ENCODE results near the gene UMODL1. TPM values are rescaled to one million over a fixed set of nuclear protein-coding genes. Genes with fewer than 3 reads are reported as not detected.

UMODL1 gene
- total RNA-seq, 2 experiments from 2014 or later, result 0.42 to 0.49 TPM

DNA sequence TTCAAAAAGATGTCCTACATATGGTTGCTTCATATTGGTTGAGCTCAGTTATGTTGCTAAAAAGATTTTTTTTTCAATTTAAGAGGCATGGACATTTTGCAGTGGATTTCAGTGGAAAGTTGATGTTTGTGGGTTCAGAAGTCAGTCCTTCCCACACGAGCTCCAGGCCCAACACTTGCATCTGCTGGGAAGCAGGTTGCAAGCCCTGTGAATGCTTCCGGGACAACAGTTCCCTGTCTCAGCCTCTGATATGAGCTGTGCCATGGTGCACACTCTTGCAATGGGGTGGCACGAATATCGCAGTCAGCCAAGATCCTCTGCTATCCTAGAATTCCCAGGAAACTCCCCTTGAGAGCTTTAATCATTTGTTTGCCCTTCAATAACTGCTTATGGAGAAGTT, 117.5 kb downstream of the UMODL1 start:
- no peaks in the 10 kb centered on the region for H3K27me3 Mint-ChIP-seq
- H3K4me1 ChIP-seq (ENCODE audit: insufficient read depth, low read length), result peaks cover 89% of the 10 kb centered on the region
- H3K27me3 ChIP-seq (ENCODE audit: control insufficient read depth in 1 of 2, insufficient read depth in 2 of 2, low read length in 2 of 2), result no peaks in the 10 kb centered on the region
- POLR2A ChIA-PET, result interaction anchor here (0.8 to 3.3 kb wide), 8 partner anchors 10 to 215 kb away, joined by 3 to 32 read pairs (median 6); partner anchors contain the start of genes ABCG1 and UBASH3A
- no peak for ATAC-seq (ENCODE audit: poor library complexity)
- H3K36me3 Mint-ChIP-seq (ENCODE audit: low read depth), result no peaks in the 10 kb centered on the region
- H3K27ac Mint-ChIP-seq, result no peak overlapping the region
- TF ChIP-seq, protein P1, sequence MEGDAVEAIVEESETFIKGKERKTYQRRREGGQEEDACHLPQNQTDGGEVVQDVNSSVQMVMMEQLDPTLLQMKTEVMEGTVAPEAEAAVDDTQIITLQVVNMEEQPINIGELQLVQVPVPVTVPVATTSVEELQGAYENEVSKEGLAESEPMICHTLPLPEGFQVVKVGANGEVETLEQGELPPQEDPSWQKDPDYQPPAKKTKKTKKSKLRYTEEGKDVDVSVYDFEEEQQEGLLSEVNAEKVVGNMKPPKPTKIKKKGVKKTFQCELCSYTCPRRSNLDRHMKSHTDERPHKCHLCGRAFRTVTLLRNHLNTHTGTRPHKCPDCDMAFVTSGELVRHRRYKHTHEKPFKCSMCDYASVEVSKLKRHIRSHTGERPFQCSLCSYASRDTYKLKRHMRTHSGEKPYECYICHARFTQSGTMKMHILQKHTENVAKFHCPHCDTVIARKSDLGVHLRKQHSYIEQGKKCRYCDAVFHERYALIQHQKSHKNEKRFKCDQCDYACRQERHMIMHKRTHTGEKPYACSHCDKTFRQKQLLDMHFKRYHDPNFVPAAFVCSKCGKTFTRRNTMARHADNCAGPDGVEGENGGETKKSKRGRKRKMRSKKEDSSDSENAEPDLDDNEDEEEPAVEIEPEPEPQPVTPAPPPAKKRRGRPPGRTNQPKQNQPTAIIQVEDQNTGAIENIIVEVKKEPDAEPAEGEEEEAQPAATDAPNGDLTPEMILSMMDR (IDR thresholded peaks at IDR 0.05), result no peak
- intact Hi-C loops (cut with DNase I, micrococcal nuclease), result loop anchor here (1.0 to 5.0 kb wide), 5 partner anchors 11 to 46 kb away; no protein-coding TSS in a partner anchor
- H3K36me3 ChIP-seq (ENCODE audit: insufficient read depth, low read length), result no peaks in the 10 kb centered on the region
- CTCF ChIA-PET, result interaction anchor here (1.0 to 2.4 kb wide), 4 partner anchors 39 to 70 kb away, joined by 4 to 11 read pairs (median 8); no protein-coding TSS in a partner anchor
- no peak for DNase-seq
- H3K9me3 Mint-ChIP-seq, result peaks cover 6% of the 10 kb centered on the region
- H3K4me3 Mint-ChIP-seq, result peak overlapping the region; percentile 74
- H3K9me3 ChIP-seq (ENCODE audit: control insufficient read depth in 1 of 2, insufficient read depth in 1 of 2, low read length in 2 of 2), result peaks cover 0 to 3% of the 10 kb centered on the region in 2 experiments
- H3K4me1 Mint-ChIP-seq (ENCODE audit: low read depth), result peaks cover 79% of the 10 kb centered on the region
- H3K27ac ChIP-seq (ENCODE audit: low read depth in 1 of 2, low read length in 2 of 2), result peak overlapping the region; percentile 83 to 88
- H3K4me3 ChIP-seq (ENCODE audit: low read length), result peak overlapping the region; percentile 21

DNA sequence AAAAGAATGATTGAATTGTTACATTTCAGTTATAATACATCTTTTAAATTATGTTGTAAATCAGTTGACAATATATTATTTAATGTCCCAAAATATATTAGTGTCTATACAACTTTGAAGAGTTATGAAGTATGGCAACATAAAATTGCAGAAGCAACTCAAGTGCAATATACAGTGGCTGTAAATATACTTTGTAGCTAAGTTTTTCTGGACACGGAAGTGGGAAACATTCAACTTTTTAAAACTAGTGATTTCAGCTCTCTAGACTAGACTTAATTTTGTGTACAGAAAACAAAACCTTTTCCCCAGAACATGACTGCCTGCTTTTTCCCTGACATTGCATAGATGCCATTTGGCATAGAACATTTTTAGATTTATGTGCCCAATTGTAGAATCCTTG, 118.3 kb downstream of the UMODL1 start:
- peak overlapping the region; percentile 82 for H3K27ac Mint-ChIP-seq
- no peak overlapping the region for H3K4me3 ChIP-seq (ENCODE audit: low read length)
- no peaks in the 10 kb centered on the region for H3K27me3 ChIP-seq (ENCODE audit: control insufficient read depth in 1 of 2, insufficient read depth in 2 of 2, low read length in 2 of 2)
- ATAC-seq (ENCODE audit: poor library complexity) (no peak), DNase-seq (no peak)
- peaks cover 88% of the 10 kb centered on the region for H3K4me1 ChIP-seq (ENCODE audit: insufficient read depth, low read length)
- no peaks in the 10 kb centered on the region for H3K36me3 ChIP-seq (ENCODE audit: insufficient read depth, low read length)
- H3K4me1 Mint-ChIP-seq (ENCODE audit: low read depth), result peaks cover 81% of the 10 kb centered on the region
- intact Hi-C loops (cut with DNase I, micrococcal nuclease), result loop anchor here (2.0 to 5.0 kb wide), 2 partner anchors 42 to 45 kb away; no protein-coding TSS in a partner anchor
- ChIA-PET POLR2A (interaction anchor here (0.9 to 3.3 kb wide), 3 partner anchors 12 to 235 kb away, joined by 3 to 32 read pairs (median 3); partner anchors contain the start of gene ABCG1), CTCF (interaction anchor here (1.8 to 2.8 kb wide), 2 partner anchors 44 kb away, joined by 6 to 9 read pairs; no protein-coding TSS in a partner anchor)
- H3K4me3 Mint-ChIP-seq, result no peak overlapping the region
- no peaks in the 10 kb centered on the region for H3K27me3 Mint-ChIP-seq
- peaks cover 0 to 3% of the 10 kb centered on the region in 2 experiments for H3K9me3 ChIP-seq (ENCODE audit: control insufficient read depth in 1 of 2, insufficient read depth in 1 of 2, low read length in 2 of 2)
- peaks cover 6% of the 10 kb centered on the region for H3K9me3 Mint-ChIP-seq
- TF ChIP-seq, protein P1 (IDR thresholded peaks at IDR 0.05), result no peak
- no peaks in the 10 kb centered on the region for H3K36me3 Mint-ChIP-seq (ENCODE audit: low read depth)
- H3K27ac ChIP-seq (ENCODE audit: low read depth in 1 of 2, low read length in 2 of 2), result no peak overlapping the region

DNA sequence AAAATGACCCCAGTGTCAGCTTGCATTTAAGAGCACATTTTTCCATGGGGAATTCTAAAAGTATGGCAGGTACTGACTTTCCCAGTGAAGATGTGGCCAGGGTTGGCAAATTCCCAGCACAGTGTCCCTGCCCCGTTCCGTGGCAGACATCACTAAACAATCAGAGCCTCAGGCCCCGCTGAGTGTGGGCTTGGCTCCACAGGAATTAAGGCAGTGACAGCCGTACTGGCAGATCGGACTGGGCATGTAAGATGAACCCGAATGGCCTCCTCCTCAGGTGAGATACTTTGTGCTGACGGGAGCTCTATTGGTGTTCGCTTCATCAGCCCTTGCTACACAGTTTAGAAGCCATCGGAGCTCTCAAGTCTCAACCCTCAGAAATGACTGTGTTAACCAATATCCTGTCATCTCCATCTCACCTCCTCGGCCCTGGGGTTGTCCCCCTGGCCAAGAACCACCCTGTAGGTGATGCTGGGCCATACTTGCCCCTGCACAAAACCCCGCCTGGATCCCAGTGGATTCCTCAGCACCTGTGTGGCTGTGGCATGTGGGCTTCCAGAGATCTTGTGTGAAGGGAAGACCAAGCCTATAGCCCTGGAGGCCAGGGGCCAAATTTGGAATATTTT, 118.9 kb downstream of the UMODL1 start:
- Mint-ChIP-seq H3K27ac (peak overlapping the region; percentile 82), H3K4me3 (no peak overlapping the region), H3K36me3 (ENCODE audit: low read depth) (no peaks in the 10 kb centered on the region), H3K9me3 (peaks cover 6% of the 10 kb centered on the region), H3K4me1 (ENCODE audit: low read depth) (peaks cover 82% of the 10 kb centered on the region), H3K27me3 (no peaks in the 10 kb centered on the region)
- no peak for ATAC-seq (ENCODE audit: poor library complexity)
- POLR2A ChIA-PET, result interaction anchor here (0.9 to 3.3 kb wide), 3 partner anchors 11 to 235 kb away, joined by 3 to 32 read pairs (median 3); partner anchors contain the start of gene ABCG1
- H3K27ac ChIP-seq (ENCODE audit: low read depth in 1 of 2, low read length in 2 of 2), result no peak overlapping the region
- CTCF ChIA-PET, result interaction anchor here (1.8 to 2.8 kb wide), 2 partner anchors 44 to 45 kb away, joined by 6 to 9 read pairs; no protein-coding TSS in a partner anchor
- no peaks in the 10 kb centered on the region for H3K36me3 ChIP-seq (ENCODE audit: insufficient read depth, low read length)
- TF ChIP-seq, protein P1 (IDR thresholded peaks at IDR 0.05), result no peak
- intact Hi-C loops (cut with DNase I, micrococcal nuclease), result loop anchor here (2.0 to 5.0 kb wide), 2 partner anchors 43 to 45 kb away; no protein-coding TSS in a partner anchor
- H3K4me1 ChIP-seq (ENCODE audit: insufficient read depth, low read length), result peaks cover 83% of the 10 kb centered on the region
- no peak overlapping the region for H3K4me3 ChIP-seq (ENCODE audit: low read length)
- H3K9me3 ChIP-seq (ENCODE audit: control insufficient read depth in 1 of 2, insufficient read depth in 1 of 2, low read length in 2 of 2), result peaks cover 0 to 3% of the 10 kb centered on the region in 2 experiments
- no peaks in the 10 kb centered on the region for H3K27me3 ChIP-seq (ENCODE audit: control insufficient read depth in 1 of 2, insufficient read depth in 2 of 2, low read length in 2 of 2)
- DNase-seq, result peak in 4 of 14 experiments; percentile 25 to 48 (median 30)

Data from CD4-positive, alpha-beta T cell (primary cell).